Cardiac muscle cell (in vitro differentiated cells and primary cell): ENCODE results near the gene IFFO2. TPM values are rescaled to one million over a fixed set of nuclear protein-coding genes. Genes with fewer than 3 reads are reported as not detected.

Source experiments
- DNase-seq, 2 donors: peaks; one replicate each; pipeline versions ENCODE4 v3.0.0 to v3.0.0-alpha.2; 2010 to 2017; ENCODE audit warnings: low read depth in 1 of 2, low spot score in 1 of 2
- H3K27ac ChIP-seq: fragments of 200-600 bp; sonication (generic); 2 replicates; pipeline ENCODE4 v1.5.1; 2016
- H3K27me3 ChIP-seq: fragments of 200-600 bp; sonication (generic); 2 replicates; pipeline ENCODE4 v1.6.0; 2016; ENCODE audit warnings: control low read depth
- H3K36me3 ChIP-seq: fragments of 200-600 bp; sonication (generic); 2 replicates; pipeline ENCODE4 v1.5.1; 2016; ENCODE audit warnings: control low read depth
- H3K4me1 ChIP-seq: fragments of 200-600 bp; sonication (generic); 2 replicates; pipeline ENCODE4 v1.8.1; 2017; ENCODE audit warnings: low read depth, mild to moderate bottlenecking, mixed run types
- H3K4me3 ChIP-seq: fragments of 200-600 bp; sonication (generic); 2 replicates; pipeline ENCODE4 v1.5.1; 2016; ENCODE audit warnings: mild to moderate bottlenecking
- H3K9me3 ChIP-seq: fragments of 200-600 bp; sonication (generic); 2 replicates; pipeline ENCODE4 v1.5.1; 2017; ENCODE audit warnings: low read depth, mild to moderate bottlenecking, control low read depth
- CTCF ChIP-seq: IDR thresholded peaks from 2 replicates; pipeline ENCODE4 v1.5.1; 2012; ENCODE audit warnings: low read depth, mild to moderate bottlenecking, low read length
- polyA plus RNA-seq: library from polyadenylated mRNA; unstranded; fragments of >200 nt; fragmentation: Nextera tagmentation; extraction: Ambion mirVana; gene quantifications from 2 replicates; pipeline ENCODE4 v1.2.1, GENCODE V29; 2016
- total RNA-seq: library from RNA; depleted of rRNA; stranded (reverse); fragments of >200 nt; gene quantifications from 2 replicates; pipeline ENCODE4 v1.2.3, GENCODE V29; 2016

Gene IFFO2
- total and polyA plus RNA-seq, 2 experiments from 2014 or later, result 0.78 to 18.5 TPM

GRCh38 chr1:18879791-18880309 lies 76.6 kb downstream of the IFFO2 start:
- H3K9me3 ChIP-seq, result no peaks in the 10 kb centered on the region
- no peak for TF ChIP-seq CTCF
- no peak overlapping the region for H3K4me3 ChIP-seq
- H3K27me3 ChIP-seq, result no peaks in the 10 kb centered on the region
- H3K4me1 ChIP-seq, result no peaks in the 10 kb centered on the region
- H3K36me3 ChIP-seq, result peaks cover 10% of the 10 kb centered on the region
- DNase-seq, result no peak
- no peak overlapping the region for H3K27ac ChIP-seq

- Histone ChIP-seq H3K9me3 (no peaks in the 10 kb centered on the region), H3K27ac (no peak overlapping the region), H3K4me1 (no peaks in the 10 kb centered on the region), H3K4me3 (no peak overlapping the region), H3K36me3 (peaks cover 10% of the 10 kb centered on the region), H3K27me3 (no peaks in the 10 kb centered on the region)
- no peak for DNase-seq
- no peak for TF ChIP-seq CTCF
These were observed 77.2 kb downstream of the IFFO2 start for GRCh38 chr1:18879215-18879790.

- DNase-seq, result no peak
- no peak for TF ChIP-seq CTCF
- no peak overlapping the region for H3K27ac ChIP-seq
- H3K4me3 ChIP-seq, result no peak overlapping the region
- no peaks in the 10 kb centered on the region for H3K4me1 ChIP-seq
- H3K9me3 ChIP-seq, result no peaks in the 10 kb centered on the region
- H3K27me3 ChIP-seq, result no peaks in the 10 kb centered on the region
- peaks cover 10% of the 10 kb centered on the region for H3K36me3 ChIP-seq
These were observed 77.8 kb downstream of the IFFO2 start for GRCh38 chr1:18878538-18879214.

GRCh38 chr1:18877282-18877681 lies 79.2 kb downstream of the IFFO2 start:
- H3K4me1 ChIP-seq, result no peaks in the 10 kb centered on the region
- H3K27ac ChIP-seq, result no peak overlapping the region
- H3K9me3 ChIP-seq, result no peaks in the 10 kb centered on the region
- H3K4me3 ChIP-seq, result no peak overlapping the region
- no peak for DNase-seq
- no peaks in the 10 kb centered on the region for H3K27me3 ChIP-seq
- H3K36me3 ChIP-seq, result peaks cover 5% of the 10 kb centered on the region
- no peak for TF ChIP-seq CTCF

- no peaks in the 10 kb centered on the region for H3K27me3 ChIP-seq
- peaks cover 7% of the 10 kb centered on the region for H3K36me3 ChIP-seq
- no peak for DNase-seq
- no peaks in the 10 kb centered on the region for H3K9me3 ChIP-seq
- no peak overlapping the region for H3K4me3 ChIP-seq
- no peak overlapping the region for H3K27ac ChIP-seq
- no peak for TF ChIP-seq CTCF
- no peaks in the 10 kb centered on the region for H3K4me1 ChIP-seq
These were observed 80.3 kb downstream of the IFFO2 start for GRCh38 chr1:18876210-18876609.
